Coronary artery (tissue), 2 donors: ENCODE data around the gene HLA-DMB.

ENCODE experiments used
- DNase-seq: peaks from one replicate; pipeline ENCODE4 v3.0.0-alpha.2; 2017; ENCODE audit warnings: low spot score
- H3K27ac ChIP-seq, 2 donors: fragments of 200-600 bp; sonication (generic); one replicate each; pipeline ENCODE4 v1.5.1; 2016 to 2019
- H3K4me3 ChIP-seq: fragments of 200-600 bp; sonication (generic); 2 replicates; pipeline ENCODE4 v1.5.1; 2016; ENCODE audit warnings: mild to moderate bottlenecking, moderate library complexity
- CTCF ChIP-seq: fragments of 200-600 bp; sonication (generic); IDR thresholded peaks from one replicate; pipeline ENCODE4 v1.5.1; 2019; ENCODE audit warnings: antibody characterized with exemption

HLA-DMB gene

GRCh38 chr6:32905078-32905477, 35.8 kb downstream of the HLA-DMB start:
- Histone ChIP-seq H3K27ac (no peak overlapping the region), H3K4me3 (no peak overlapping the region)
- no peak for DNase-seq
- TF ChIP-seq CTCF = no peak

- H3K4me3 ChIP-seq = no peak overlapping the region
- no peak for TF ChIP-seq CTCF
- H3K27ac ChIP-seq = no peak overlapping the region
- DNase-seq = no peak
Measured at GRCh38 chr6:32903952-32904351, 36.9 kb downstream of the HLA-DMB start.

- peak overlapping the region; percentile 79 for H3K4me3 ChIP-seq
- no peak for TF ChIP-seq CTCF
- peak overlapping the region; percentile 86 to 90 for H3K27ac ChIP-seq
- DNase-seq = no peak
Measured at GRCh38 chr6:32895006-32895345, 45.9 kb downstream of the HLA-DMB start.

- no peak for TF ChIP-seq CTCF
- peak; percentile 94 for DNase-seq
- Histone ChIP-seq H3K27ac (peak overlapping the region; percentile 86 to 90), H3K4me3 (peak overlapping the region; percentile 79)
Measured at GRCh38 chr6:32894085-32895005, 46.5 kb downstream of the HLA-DMB start.

GRCh38 chr6:32890831-32891230, 50.0 kb downstream of the HLA-DMB start:
- no peak for DNase-seq
- Histone ChIP-seq H3K4me3 (no peak overlapping the region), H3K27ac (no peak overlapping the region)
- TF ChIP-seq CTCF = no peak

GRCh38 chr6:32889533-32889932, 51.3 kb downstream of the HLA-DMB start:
- TF ChIP-seq CTCF = no peak
- DNase-seq = no peak
- Histone ChIP-seq H3K4me3 (no peak overlapping the region), H3K27ac (no peak overlapping the region)

- Histone ChIP-seq H3K4me3 (no peak overlapping the region), H3K27ac (no peak overlapping the region)
- TF ChIP-seq CTCF = no peak
- no peak for DNase-seq
Measured at GRCh38 chr6:32888576-32888975, 52.3 kb downstream of the HLA-DMB start.
